DMS 273 treated with DMSO at 0.1 percent for 48 hours (cell line): Measurements from ENCODE around the gene SUMF2.
"Not testable (repeated sequence)": the region's sequence is repeated elsewhere in the genome, so short reads cannot be mapped to it uniquely, and the experiment has no call there.

Experiments used
- DNase-seq: peaks from one replicate; lab custom pipeline; 2025; lab: John Stamatoyannopoulos, UW

Gene SUMF2

GRCh38 chr7:56063882-56064625 is at the start of gene SUMF2:
SUMF2 (plus strand) TSS chr7:56064286; CDS start chr7:56064312, 26 bp downstream.
- peak; percentile 79 for DNase-seq

- not testable (repeated sequence) for DNase-seq
Measured at GRCh38 chr7:56017015-56017414, 47.1 kb upstream of the SUMF2 start.

DNA sequence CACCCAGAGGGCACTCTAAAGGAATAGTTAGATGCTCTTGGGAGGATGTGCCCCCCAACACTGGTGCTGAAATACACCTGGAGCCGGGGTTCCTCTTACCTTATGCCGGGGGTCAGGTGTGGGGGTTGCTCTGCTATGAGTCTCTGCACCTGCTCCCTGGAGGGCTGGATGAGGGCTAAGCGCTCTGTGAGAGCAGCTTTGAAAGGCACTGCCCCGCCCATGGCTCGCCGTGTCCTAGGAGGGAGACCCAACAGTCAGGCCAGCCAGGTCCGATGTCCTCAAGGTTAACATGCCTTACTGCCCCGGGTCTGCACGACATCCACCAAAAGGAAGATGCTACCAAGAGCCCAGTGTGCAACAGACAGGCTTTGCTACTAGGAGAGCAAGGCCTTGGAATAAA is 44.6 kb upstream of the SUMF2 start:
- DNase-seq: no peak

DNA sequence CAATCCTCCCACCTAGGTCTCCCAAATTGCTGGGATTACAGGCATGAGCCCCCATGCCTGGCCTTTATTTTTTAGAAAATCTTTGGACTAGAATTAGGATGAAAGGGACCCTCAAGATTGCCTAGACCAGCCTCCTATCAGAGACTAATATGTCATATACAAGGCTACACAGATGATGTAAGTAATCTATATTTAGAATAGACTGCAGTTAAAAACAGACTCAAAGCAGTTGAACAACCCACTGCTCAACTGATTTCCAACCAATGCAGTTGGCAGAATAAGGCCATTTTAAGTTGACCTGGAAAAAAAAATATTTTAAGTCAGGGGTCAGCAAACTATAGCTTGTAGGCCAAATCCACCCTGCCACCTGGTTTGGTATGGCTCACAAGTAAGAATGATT is 40.6 kb upstream of the SUMF2 start:
- DNase-seq: no peak

DNA sequence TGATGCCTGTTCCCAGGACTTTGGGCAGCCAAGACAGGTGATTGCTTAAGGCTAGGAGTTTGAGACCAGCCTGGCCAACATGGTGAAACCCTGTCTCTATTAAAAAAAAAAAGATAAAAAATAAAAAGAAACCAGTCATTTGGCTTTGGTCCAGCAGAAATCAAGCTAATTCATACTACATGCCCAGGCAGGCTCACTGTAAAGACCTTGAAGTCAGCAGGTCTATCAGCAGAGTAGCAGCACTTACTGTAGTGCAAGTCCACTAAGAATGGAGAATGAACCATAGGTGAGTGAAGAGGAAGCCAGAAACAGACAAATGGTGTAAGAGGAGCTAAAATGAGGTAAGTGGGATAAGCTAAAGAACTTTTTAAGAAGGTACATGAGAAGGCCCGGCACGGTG is 37.5 kb upstream of the SUMF2 start:
- DNase-seq: no peak

DNA sequence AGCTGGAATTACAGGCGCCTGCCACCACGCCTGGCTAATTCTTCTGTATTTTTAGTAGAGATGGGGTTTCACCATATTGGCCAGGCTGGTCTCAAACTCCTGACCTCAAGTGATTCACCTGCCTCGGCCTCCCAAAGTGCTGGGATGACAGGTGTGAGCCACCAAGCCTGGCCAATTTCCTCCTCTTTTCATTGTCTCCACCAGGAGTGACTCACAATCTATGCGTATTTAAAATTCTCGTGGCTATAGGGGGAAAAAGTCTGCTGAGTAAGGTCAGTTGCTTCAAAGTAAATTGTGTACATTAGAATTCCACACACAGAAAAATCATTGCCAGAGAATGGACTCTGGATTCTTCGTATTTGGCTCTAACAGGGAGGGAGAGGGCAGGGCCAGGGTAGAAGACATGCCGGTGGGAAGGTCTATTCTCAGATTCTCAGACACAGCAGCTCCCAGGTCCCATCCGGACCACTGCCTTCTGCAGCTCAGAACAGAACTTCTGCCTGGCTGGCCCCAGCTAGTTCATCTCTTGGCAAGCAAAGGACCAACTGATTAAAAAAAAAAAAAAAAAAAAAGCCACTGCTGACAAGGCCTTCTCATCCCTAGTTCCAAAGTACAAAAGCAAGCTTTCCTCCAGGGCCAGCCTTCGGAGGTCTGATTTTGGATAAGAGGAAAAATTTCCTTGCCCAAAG is 35.0 kb upstream of the SUMF2 start:
- no peak for DNase-seq

DNA sequence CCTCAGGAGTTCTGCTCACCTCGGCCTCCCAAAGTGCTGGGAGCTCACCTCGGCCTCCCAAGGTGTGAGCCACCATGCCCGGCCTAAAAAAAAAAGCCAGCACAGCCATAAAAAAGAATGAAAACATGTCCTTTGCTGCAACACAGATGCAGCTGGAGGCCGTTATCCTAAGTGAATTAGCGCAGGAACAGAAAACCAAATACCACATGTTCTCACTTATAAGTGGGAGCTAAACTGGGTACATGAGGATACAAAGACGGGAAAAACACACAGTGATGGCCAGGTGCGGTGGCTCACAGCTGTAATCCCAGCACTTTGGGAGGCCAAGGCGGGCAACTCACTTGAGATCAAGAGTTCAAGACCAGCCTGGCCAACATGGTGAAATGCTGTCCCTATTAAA is 33.7 kb upstream of the SUMF2 start:
- no peak for DNase-seq

GRCh38 chr7:56031556-56031955 is 32.5 kb upstream of the SUMF2 start:
- DNase-seq: not testable (repeated sequence)

DNA sequence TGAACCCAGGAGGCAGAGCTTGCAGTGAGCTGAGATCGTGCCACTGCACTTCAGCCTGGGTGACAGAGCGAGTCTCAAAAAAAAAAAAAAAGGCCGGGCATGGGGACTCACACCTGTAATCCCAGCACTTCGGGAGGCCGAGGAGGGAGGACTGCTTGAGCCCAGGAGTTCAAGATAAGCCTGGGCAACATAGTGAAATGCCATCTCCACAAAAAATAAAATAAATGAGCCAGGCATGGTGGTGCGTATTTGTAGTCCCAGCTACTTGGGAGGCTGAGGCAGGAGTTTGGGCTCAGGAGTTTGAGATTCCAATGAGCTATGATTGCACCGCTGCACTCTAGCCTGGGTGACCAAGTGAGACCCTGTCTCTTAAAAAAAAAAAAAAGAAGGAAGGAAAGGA is 31.5 kb upstream of the SUMF2 start:
- not testable (repeated sequence) for DNase-seq

DNA sequence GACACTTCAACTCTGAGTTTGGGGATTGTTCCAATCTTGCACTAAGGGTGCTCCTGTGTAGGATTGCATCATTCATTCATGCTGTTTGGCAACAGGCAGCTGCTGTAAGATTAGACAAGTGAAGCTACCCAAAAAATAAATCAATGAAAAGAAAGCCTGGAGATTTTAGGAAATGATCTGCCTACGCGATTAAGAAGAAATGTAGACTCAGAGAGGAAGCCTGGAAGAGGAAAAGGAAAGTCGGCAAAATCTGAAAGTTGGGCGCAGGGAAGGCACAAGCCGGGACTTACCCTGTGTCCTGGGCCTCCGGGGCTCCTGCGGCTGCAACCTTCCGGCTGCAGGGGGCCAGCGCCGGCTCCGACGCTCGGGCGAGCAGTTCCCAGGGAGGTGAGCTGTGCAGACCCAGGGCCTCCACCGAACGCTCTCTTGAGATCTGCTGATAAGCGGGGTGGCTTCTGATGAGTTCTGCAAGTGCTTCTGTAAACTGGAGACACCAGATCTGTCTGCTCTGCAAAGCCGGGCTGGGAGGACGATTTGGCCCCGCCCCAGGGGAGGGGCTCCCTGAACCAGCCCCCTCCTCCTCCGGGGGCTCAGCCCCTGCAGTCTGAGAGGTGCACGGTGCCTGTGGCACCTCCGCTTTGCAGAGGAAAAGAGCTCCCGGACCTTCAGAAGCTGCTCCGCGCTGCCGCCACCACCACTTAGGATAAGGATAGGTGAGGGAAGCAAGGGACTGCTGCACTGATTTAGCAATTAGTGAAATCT is 30.2 kb upstream of the SUMF2 start:
- DNase-seq: peak; percentile 12

GRCh38 chr7:56040730-56041129 is 23.4 kb upstream of the SUMF2 start:
- no peak for DNase-seq

GRCh38 chr7:56045758-56046157 is 18.3 kb upstream of the SUMF2 start:
- DNase-seq: not testable (repeated sequence)

- DNase-seq: no peak
Measured at GRCh38 chr7:56046721-56047445, 17.2 kb upstream of the SUMF2 start.

DNA sequence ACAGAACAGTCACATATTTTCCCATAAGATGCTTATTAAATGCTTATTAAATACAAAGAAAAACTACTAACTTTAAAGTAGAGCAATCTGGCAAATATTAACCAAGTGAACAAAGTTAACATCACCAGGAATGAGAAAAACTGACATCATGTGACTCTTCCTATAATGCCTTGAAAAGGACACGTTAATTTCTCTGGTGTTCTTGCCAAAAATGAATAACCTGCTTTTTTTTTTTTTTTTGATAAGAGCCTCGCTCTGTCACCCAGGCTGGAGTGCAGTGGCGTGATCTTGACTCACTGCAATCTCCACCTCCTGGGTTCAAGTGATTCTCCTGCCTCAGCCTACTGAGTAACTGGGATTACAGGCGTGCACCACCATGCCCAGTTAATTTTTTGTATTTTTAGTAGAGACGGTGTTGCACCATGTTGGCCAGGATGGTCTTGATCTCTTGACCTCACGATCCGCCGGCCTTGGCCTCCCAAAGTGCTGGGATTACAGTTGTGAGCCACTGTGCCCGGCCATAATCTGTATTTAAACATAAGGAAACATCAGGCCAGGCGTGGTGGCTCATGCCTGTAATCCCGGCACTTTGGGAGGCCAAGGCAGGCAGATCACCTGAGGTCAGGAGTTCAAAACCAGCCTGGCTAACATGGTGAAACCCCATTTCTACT is 16.5 kb upstream of the SUMF2 start:
- DNase-seq: not testable (repeated sequence)

DNA sequence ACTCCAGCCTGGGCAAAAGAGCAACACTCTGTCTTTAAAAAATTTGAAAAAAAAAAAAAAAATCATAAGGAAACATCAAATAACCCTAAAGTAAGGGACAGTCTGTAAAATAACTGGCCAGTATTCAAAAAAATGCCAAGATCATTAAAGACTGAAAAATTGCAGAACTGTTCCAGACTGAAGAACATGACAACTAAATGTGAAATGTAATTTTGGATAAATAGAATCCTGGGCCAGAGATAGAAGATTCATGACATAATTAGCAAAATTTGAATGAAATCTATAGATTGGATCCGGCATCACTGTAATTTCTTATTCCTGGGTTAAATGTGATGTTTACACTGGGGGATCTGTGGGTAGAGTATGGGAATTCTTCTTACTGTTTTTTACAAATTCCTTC is 15.8 kb upstream of the SUMF2 start:
- no peak for DNase-seq

- DNase-seq: not testable (repeated sequence)
Measured at GRCh38 chr7:56048763-56049162, 15.3 kb upstream of the SUMF2 start.

GRCh38 chr7:56051053-56051338 is 13.1 kb upstream of the SUMF2 start:
- no peak for DNase-seq

DNA sequence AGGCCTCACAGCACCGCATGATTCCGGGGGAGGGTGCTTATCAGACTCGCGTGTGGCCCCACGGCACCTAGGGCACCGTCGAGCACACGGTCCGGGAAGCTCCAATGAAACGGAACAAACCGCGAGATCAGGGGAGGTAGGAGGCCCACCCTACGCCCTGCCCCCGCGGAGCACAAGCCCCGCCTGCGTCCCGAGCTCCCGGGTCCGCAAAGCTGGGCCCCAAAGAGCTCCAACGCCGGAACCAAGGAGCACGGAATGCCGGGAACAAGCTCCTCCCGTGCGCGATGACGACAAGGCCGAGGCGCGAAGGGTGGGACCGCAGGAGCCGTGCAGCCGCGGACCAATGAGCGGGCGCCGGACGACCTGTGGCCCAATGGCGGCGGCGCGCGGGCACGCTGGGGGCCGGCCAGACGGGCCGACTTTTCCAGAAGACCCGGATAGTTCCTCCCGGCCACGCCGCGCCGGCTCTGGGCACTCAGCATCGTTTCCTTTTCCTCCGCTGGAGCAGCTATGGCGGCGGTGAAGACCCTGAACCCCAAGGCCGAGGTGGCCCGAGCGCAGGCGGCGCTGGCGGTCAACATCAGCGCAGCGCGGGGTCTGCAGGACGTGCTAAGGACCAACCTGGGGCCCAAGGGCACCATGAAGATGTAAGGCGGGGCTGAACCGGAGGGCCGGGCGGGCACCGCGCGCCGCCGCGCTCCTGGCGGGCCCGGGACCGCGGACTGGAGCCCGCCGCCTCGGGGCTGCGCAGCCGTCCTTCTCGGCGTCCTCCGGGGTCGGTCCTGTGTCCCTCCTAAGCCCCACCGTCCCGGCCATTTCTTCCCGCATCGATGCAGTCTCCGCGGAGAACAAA is 12.5 kb upstream of the SUMF2 start, which contains the start of the genes CCT6A and PSPH:
Gene CCT6A (plus strand): TSS at position 427 of the 853 bp plus-strand sequence. CDS start 84 bp downstream, at position 511.
Gene PSPH (minus strand): TSS at position 106 of the 853 bp plus-strand sequence. CDS start 30,232 bp downstream, outside the sequence.
- DNase-seq: peak; percentile 96

- DNase-seq: no peak
Measured at GRCh38 chr7:56053379-56053778, 10.7 kb upstream of the SUMF2 start.

GRCh38 chr7:56053993-56054392 is 10.1 kb upstream of the SUMF2 start:
- no peak for DNase-seq

- DNase-seq: no peak
Measured at GRCh38 chr7:56062382-56062781, 1.7 kb upstream of the SUMF2 start.
